Skeletal muscle tissue (tissue), 4 donors: ENCODE results near the gene ZFAND3. TPM values are rescaled to one million over a fixed set of nuclear protein-coding genes. Genes with fewer than 3 reads are reported as not detected.

Source experiments
- H3K27ac ChIP-seq: one replicate; pipeline ENCODE4 v1.7.0; 2013; ENCODE audit warnings: mild to moderate bottlenecking, low read depth, low read length, inconsistent platforms
- H3K27me3 ChIP-seq, 3 donors: one replicate each; pipeline ENCODE4 v1.7.0; 2013; ENCODE audit warnings: low read length in 3 of 3; ENCODE audit not compliant: control insufficient read depth in 3 of 3, insufficient read depth in 3 of 3
- H3K36me3 ChIP-seq, 3 donors: one replicate each; pipeline ENCODE4 v1.7.0; 2013; ENCODE audit warnings: low read length in 3 of 3; ENCODE audit not compliant: control insufficient read depth in 3 of 3, insufficient read depth in 3 of 3
- H3K4me1 ChIP-seq, 3 donors: one replicate each; pipeline ENCODE4 v1.7.0; 2013; ENCODE audit warnings: low read length in 3 of 3, mild to moderate bottlenecking in 3 of 3; ENCODE audit not compliant: control insufficient read depth in 3 of 3, insufficient read depth in 3 of 3
- H3K4me3 ChIP-seq, 3 donors: one replicate each; pipeline ENCODE4 v1.7.0; 2013; ENCODE audit warnings: low read length in 3 of 3
- H3K9ac ChIP-seq, 3 donors: one replicate each; pipeline ENCODE4 v1.7.0; 2013; ENCODE audit warnings: low read length in 3 of 3, mild to moderate bottlenecking in 3 of 3, moderate library complexity in 2 of 3, low read depth in 1 of 3
- H3K9me3 ChIP-seq, 3 donors: one replicate each; pipeline ENCODE4 v1.7.0; 2013; ENCODE audit warnings: low read length in 3 of 3; ENCODE audit not compliant: control insufficient read depth in 3 of 3
- total RNA-seq: library from RNA; depleted of rRNA; stranded (reverse); fragments of >200 nt; gene quantifications from one replicate; pipeline ENCODE4 v1.2.3, GENCODE V29; 2014
- donor health status: Osteomylitis.

The ZFAND3 gene
- total RNA-seq, 1 donor from 2014 or later = 23.0 TPM

DNA sequence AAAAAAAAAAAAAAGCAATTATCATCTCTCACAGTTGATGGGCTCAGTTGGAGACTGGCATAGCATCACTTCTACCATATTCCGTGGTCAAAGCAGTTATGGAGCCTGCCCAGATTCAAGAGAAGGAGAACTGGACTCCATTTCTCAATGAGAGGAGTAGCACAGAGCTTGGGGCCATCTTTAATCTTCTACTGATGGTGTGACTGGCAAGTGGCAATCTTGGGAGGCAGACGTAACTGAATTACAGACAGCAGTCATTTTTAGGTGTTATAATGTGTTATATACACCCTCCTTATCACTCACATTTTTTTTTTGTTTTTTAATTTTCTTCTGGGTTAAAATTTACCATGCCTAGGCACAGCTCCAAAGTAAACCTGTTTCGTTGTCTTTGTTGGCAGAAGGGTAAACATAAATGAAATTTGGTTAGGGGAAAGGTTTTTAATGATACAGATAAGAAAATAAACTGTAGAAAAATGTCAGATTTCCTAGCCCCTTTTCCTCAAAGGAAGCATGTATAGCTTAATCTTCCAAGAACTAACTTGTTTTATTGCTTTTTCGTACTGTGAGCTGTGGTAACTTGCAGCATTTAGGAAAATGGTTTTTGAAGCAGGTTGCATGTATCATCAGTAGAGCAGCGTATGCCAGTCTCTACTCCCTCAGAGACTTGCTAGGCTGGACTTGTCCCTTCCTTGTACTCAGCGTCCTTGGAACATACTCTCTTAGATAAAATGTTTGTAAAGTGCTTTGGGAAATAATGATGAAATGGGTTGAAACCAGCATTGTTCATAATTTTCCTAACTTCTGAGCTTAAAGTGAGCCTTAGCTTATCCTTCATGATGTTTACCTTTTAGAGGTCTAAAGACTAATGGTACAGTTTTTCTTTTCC lies 25.7 kb downstream of the ZFAND3 start:
- H3K4me1 ChIP-seq = peaks cover 2 to 12% (median 4%) of the 10 kb centered on the region in 3 donors
- no peak overlapping the region for H3K27ac ChIP-seq

DNA sequence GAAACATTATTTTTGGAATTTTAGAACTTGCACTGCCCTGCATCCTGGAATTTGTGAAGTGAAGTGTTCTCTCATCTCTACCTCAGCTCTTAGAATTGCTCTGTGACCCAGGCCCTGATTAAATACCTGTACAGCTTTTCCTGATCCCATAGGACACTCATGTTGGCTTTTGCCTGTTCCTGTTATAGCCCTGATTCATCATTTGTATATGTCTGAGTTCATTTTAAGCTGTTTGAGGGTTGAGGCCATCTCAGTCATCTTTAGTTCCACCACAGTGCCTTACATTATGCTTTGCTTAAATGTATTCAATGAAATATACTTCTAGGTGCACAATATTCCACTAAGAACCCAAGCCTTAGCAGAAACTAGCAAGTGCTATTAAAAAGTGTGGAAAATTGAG lies 26.4 kb downstream of the ZFAND3 start:
- H3K36me3 ChIP-seq = no peaks in the 10 kb centered on the region
- H3K27me3 ChIP-seq = no peaks in the 10 kb centered on the region
- H3K4me1 ChIP-seq = peaks cover 5 to 12% (median 5%) of the 10 kb centered on the region in 3 donors
- no peak overlapping the region for H3K4me3 ChIP-seq
- no peaks in the 10 kb centered on the region for H3K9me3 ChIP-seq
- H3K9ac ChIP-seq = no peak overlapping the region
- no peak overlapping the region for H3K27ac ChIP-seq

More for the DNA sequence above, 25.7 kb downstream of the ZFAND3 start:
- H3K4me3 ChIP-seq = no peak overlapping the region
- H3K9ac ChIP-seq = no peak overlapping the region
- H3K27me3 ChIP-seq = no peaks in the 10 kb centered on the region
- no peaks in the 10 kb centered on the region for H3K9me3 ChIP-seq
- no peaks in the 10 kb centered on the region for H3K36me3 ChIP-seq

DNA sequence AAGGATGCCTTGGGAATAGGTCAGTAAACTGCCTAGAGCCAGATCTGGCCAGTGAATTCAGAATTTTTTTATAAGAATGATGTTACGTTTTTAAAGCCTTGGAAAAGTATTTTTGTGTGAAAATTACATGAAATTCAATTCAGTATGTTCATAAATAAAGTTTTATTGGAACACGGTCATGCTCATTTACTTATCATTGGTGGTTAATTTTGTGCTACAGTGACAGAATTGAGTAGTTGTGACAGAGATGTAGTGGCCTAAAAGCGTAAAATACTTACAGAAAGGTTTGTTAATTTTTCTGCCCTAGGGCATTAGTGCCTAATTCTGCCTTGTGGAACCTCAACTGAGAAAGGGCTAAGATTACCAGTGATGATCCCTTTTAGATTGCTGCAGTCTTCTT lies 28.2 kb downstream of the ZFAND3 start:
- Histone ChIP-seq H3K4me3 (no peak overlapping the region), H3K27ac (no peak overlapping the region), H3K9me3 (no peaks in the 10 kb centered on the region), H3K9ac (no peak overlapping the region), H3K4me1 (peaks cover 7 to 17% (median 8%) of the 10 kb centered on the region in 3 donors), H3K36me3 (no peaks in the 10 kb centered on the region), H3K27me3 (no peaks in the 10 kb centered on the region)

DNA sequence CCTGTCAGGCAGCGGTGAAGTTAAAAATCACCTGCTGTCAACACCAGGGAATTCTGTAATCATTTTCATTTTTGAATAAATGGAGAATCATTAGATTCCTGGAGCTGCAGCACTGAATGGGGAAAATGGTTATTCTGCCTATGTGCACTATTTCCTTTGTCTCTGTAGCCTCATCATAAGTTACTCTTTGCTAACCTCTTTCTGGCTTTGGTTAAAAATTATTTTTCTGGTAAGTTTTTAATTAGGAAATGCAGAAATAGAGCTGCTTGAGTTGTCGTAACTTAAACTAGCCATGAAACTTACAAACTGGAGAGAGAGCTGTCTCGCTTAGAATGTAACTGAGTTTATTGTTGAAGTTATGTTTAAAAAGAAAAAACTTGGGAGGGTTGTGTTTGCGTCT lies 28.8 kb downstream of the ZFAND3 start:
- H3K27me3 ChIP-seq = no peaks in the 10 kb centered on the region
- no peak overlapping the region for H3K9ac ChIP-seq
- no peak overlapping the region for H3K27ac ChIP-seq
- peaks cover 7 to 17% (median 8%) of the 10 kb centered on the region in 3 donors for H3K4me1 ChIP-seq
- no peak overlapping the region for H3K4me3 ChIP-seq
- no peaks in the 10 kb centered on the region for H3K36me3 ChIP-seq
- H3K9me3 ChIP-seq = no peaks in the 10 kb centered on the region

DNA sequence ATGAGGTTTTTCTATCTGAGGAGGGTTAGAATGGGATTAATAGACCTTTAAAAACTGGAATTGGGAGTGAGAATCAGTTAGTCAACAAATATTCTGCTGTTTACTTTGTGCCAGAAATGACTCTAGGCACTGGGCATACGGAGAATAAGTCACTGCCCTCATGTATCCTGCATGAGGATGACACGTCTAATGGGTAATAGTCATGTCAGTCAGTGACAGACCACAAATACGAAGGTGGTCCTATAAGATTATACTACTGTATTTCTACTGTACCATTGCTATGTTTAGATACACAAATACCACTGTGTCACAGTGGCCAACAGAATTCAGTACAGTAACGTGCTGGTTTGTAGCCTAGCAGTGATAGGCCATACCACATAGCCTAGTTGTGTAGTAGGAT lies 30.7 kb downstream of the ZFAND3 start:
- no peaks in the 10 kb centered on the region for H3K36me3 ChIP-seq
- no peak overlapping the region for H3K9ac ChIP-seq
- H3K4me1 ChIP-seq = peaks cover 7 to 17% (median 8%) of the 10 kb centered on the region in 3 donors
- H3K9me3 ChIP-seq = no peaks in the 10 kb centered on the region
- H3K27me3 ChIP-seq = no peaks in the 10 kb centered on the region
- no peak overlapping the region for H3K27ac ChIP-seq
- no peak overlapping the region for H3K4me3 ChIP-seq

DNA sequence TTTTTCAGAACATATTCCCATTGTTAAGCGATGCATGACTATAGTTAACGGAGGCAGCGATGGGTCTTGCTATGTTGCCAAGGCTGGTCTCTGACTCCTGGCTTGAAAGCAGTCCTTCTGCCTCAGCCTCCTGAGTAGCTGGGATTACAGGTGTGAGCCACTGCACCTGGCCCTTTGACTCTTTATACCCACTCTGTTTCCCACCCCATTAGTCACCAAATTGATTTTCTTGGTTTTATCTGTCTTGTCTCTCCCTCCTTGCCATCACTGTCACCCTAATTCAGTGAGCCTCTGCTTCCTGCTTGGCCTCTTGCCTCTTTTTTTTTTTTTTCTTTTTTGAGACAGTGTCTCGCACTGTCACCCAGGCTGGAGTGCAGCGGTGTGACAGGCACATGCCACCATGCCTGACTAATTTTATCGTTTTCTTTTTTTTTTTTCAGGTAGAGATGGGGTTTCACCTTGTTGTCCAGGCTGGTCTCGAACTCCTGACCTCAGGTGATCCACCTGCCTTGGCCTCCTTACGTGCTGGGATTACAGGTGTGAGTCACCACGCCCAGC lies 31.3 kb downstream of the ZFAND3 start:
- Histone ChIP-seq H3K4me1 (peaks cover 7 to 13% (median 8%) of the 10 kb centered on the region in 3 donors), H3K4me3 (no peak overlapping the region)

DNA sequence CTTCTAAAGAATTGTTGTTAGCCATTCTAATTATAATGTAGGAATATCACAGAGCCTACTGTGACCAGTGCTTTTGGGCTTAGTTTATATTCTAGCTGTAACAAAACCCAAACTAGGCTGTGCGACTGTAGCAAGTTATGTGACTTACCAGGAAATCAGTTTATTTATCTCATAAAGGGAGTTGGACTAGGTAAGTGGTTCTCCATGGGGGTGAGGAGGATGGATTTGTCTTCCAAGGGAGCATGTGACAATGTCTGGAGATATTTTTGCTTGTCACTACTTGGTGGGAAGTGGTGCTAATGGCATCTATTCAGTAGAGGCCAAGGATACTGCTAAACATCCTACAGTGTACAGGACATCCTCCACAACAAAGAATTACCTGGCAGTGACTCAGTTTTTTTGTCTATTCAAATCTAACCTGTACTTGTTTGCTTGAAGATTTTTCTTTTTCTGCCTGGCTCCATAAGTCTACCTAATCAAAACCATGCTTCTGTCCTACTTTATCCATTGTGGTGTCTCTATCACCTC lies 32.5 kb downstream of the ZFAND3 start:
- Histone ChIP-seq H3K9ac (no peak overlapping the region), H3K4me1 (peaks cover 7 to 9% (median 8%) of the 10 kb centered on the region in 3 donors), H3K27ac (no peak overlapping the region)

More for the DNA sequence above, 31.3 kb downstream of the ZFAND3 start:
- no peaks in the 10 kb centered on the region for H3K36me3 ChIP-seq
- no peak overlapping the region for H3K9ac ChIP-seq
- no peaks in the 10 kb centered on the region for H3K27me3 ChIP-seq
- H3K9me3 ChIP-seq = no peaks in the 10 kb centered on the region
- H3K27ac ChIP-seq = no peak overlapping the region

DNA sequence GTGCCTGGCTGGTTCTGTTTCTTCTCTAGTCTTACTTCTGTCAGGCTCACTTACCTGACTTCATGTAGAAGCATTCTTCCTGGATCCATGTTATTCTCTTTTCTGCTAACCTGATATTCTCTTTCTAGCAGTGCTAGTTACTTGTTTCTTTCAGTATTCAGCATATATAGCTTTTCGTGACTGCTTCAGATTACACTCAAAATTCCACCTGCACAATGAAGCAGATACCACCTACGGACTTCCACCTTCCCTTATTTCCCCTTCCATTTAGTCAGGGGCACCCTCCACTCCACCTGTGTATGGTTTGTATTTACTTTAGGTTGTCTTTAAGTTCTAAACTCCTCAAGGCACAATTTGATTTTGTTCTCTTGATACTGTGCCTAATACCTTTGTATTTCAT lies 36.8 kb downstream of the ZFAND3 start:
- Histone ChIP-seq H3K27ac (no peak overlapping the region), H3K27me3 (no peaks in the 10 kb centered on the region), H3K9ac (no peak overlapping the region), H3K36me3 (no peaks in the 10 kb centered on the region), H3K4me1 (peaks cover 2 to 6% (median 3%) of the 10 kb centered on the region in 3 donors), H3K9me3 (no peaks in the 10 kb centered on the region), H3K4me3 (no peak overlapping the region)

More for the DNA sequence above, 32.5 kb downstream of the ZFAND3 start:
- no peak overlapping the region for H3K4me3 ChIP-seq
- H3K27me3 ChIP-seq = no peaks in the 10 kb centered on the region
- no peaks in the 10 kb centered on the region for H3K36me3 ChIP-seq
- H3K9me3 ChIP-seq = no peaks in the 10 kb centered on the region

DNA sequence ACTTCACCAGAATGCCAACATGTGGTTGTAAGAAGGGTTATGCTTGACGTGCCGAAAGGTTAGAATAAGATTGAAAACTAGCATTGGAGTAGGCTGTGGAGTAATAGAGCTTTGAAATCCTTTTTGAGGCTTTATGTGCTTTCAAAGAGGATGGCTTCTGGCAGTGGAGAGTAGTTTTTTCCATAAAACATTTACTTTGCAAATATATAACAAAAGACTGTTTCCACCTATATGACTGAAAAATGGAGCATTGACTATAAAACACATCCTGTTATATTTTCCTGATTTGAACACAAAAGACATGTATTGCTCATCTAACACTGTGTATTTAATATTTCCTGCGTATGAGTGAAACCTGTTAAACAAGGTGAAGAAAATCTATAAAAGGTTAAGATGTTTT lies 38.8 kb downstream of the ZFAND3 start:
- H3K9me3 ChIP-seq = no peaks in the 10 kb centered on the region
- H3K9ac ChIP-seq = no peak overlapping the region
- H3K36me3 ChIP-seq = no peaks in the 10 kb centered on the region
- H3K4me1 ChIP-seq = peaks cover 0 to 2% (median 0%) of the 10 kb centered on the region in 3 donors
- H3K27ac ChIP-seq = no peak overlapping the region
- no peaks in the 10 kb centered on the region for H3K27me3 ChIP-seq
- no peak overlapping the region for H3K4me3 ChIP-seq
